HG03060 (cell line): ENCODE data around the gene NAPA.
"Not testable (repeated sequence)": the region's sequence is repeated elsewhere in the genome, so short reads cannot be mapped to it uniquely, and the experiment has no call there.

ENCODE experiments used
- ATAC-seq: cut with Tn5 transposase; IDR thresholded peaks from one replicate; pipeline ENCODE4 v1.9.1; 2021; ENCODE audit warnings: low read depth, moderate number of reproducible peaks; ENCODE audit not compliant: unreplicated experiment

NAPA gene

GRCh38 chr19:47487551-47488515, 27.0 kb downstream of the NAPA start:
- no peak for ATAC-seq

DNA sequence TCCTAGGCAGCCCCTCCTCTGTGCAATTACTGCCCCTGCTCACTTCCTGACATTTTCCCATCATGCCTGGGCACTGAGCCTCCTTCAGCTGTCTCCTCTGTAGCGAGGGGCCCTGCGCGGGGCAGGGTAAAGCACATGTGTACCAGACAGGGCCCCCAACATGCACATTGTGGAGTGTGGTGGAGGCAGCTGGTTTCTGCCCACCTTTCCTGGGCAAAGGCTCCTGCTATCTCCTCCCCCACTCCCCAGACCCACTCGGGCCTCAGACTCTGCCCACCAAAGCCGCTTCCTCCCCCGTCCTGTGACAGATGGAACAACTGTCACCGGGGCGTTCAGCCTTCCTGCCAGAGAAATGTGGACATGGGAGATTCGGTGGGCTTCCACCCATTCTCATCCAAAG, 28.0 kb downstream of the NAPA start:
- ATAC-seq = no peak

DNA sequence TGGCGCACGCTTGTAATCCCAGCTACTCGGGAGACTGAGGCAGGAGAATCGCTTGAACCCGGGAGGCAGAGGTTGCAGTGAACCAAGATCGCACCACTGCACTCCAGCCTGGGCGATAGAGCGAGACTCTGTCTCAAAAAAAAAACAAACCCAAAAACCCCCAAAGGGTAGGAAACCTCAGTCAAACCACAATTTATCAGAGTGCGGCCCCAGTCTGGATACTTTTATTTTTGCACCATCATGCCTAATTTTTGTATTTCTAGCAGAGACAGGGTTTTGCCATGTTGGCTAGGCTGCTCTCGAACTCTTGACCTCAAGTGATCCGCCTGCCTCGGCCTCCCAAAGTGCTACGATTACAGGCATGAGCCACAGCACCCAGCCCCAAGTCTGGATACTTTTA, 28.6 kb downstream of the NAPA start:
- not testable (repeated sequence) for ATAC-seq

DNA sequence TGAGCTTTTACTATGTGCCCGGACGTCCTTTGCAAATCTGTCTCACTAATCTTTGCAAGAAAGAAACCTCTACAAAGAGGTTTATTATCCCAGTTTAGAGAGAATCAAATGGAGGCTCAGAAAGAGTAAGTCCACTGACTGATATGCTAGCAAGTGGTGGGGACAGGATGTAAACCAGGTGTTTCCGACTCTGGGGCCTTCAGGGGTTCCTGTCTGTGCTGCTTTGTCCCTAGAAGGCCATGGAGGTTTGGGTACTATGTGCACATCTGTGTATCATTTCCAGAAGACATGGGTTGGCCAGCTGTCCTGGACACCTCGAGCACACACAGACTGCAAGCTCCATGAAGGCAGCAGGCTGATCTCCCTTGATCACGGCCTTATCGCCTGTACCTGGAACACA, 29.7 kb downstream of the NAPA start:
- no peak for ATAC-seq

DNA sequence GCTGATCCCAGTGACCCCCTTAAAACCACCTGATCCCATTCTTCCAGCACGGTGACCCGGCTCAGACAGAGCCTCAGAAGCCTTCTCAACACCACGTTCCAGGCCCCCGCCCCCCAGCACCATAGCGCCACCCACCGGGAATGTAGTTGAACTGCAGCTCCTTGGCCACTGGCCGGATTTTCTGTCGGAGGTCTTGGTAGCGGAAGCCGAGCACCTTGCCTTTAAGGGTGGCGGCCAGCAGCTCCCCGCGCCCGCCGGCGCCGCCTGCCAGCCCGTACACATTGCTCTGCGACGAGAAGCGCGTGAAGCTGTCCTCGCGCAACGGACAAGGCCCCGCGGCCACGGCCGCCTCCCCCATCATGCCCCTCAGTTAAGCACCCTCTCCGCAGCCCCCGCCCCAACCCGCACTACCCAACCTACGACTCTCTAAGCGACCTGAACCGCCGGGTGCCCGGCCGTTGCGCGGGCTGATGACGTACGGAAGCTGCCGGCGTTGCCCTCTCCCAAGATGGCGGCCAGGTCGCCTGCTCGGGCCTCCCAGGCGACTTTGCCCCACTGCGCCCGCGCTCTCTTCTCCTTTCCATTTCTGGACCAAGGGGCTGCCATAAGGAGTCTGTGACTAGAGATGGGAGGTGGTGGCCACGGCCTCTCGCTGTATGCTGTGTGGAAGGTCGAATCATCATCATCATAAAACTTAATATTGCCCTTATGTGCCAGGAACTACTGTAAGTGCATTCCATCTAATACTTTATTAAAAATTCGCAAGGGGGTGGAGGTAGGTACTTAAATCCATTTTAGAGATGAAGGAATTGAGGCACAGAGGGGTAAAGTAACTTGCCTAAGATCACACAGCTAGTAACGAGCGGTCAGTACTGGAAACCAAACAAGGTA, 30.8 kb downstream of the NAPA start, which contains the start of gene KPTN:
KPTN (minus strand) TSS at position 420 of the 891 bp plus-strand sequence; CDS start at position 361, 59 bp downstream.
- ATAC-seq = peak; percentile 59

- no peak for ATAC-seq
These were observed 31.7 kb downstream of the NAPA start for GRCh38 chr19:47483200-47483599.

- ATAC-seq = no peak
These were observed 33.3 kb downstream of the NAPA start for GRCh38 chr19:47481460-47482052.

DNA sequence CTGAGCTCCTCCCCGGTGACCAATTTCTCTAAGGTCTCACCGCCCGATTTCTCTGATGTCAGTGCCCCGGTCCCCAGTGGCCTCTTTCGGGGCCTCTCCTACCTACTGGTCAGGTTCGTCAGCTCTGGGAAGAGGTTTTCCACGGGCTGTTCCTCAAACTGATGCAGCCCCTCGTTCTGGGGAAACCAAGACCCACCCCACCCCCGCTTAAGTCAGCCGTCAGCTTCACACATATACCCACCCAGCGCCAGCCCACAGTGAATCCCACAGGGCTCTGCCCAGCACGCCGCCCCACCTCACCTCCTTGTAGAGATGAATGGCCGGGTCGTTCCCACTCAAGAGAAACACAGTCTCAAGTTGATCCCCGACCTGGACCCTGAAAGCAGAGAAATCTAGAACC, 34.2 kb downstream of the NAPA start:
- ATAC-seq = no peak

DNA sequence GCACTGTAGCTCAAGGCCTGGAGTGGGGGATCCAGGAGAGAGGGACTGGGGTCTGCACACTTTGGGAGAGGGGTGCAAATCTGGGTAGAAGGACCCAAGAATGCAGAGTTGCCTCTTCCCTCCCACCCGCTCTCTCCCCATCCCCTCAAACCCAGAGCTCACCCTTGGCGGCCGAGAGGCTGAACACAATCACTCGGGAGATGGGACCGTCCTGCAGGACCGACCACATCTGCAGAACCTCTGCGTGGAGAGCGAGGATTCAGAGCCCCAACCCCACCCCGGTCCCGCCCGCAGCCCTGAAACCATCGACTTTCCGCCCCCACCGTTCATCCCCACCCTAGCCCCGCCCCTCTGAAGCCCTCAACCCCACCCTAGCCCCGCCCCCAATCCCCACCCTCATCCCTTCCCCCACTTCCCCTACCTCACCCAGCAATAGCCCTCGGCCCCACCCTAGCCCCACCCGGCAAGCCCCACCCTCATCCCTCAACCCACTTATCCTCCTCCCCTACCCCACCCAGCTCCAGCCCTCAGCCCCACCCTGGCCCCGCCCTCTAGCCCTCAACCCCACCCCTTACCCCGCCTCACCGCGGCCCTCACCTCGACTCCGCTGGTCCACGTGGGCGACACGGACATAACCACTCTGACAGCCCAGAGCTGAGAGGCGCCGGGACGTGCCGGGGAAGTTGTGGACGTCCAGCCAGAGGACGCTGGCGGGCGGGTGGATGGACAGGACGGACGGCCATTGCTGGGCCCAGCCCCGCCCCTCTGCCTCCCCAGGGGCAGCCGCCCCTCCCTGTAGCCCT, 35.0 kb downstream of the NAPA start:
- no peak for ATAC-seq

- no peak for ATAC-seq
These were observed 38.4 kb downstream of the NAPA start for GRCh38 chr19:47476438-47476972.

DNA sequence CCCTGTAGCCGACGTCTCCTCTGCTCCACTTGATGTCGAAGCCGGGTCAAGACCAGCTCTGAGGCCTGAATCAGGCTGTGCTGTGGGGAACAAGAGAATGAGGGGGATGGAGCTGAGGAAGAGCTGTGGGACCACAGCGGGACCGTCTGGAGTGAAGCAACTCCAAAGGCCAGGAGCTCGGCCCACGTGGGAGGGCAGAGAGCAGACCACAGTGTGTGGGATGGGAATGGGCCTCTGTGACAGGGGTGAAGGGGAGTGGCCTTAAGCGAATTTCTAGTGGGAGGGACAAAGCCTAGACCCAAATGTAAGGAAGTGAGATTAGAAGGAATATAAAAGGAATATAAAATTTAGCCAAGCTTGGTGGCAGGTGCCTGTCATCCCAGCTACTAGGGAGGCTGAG, 39.4 kb downstream of the NAPA start:
- no peak for ATAC-seq

GRCh38 chr19:47473336-47473735, 41.5 kb downstream of the NAPA start:
- no peak for ATAC-seq

GRCh38 chr19:47471733-47472457, 43.0 kb downstream of the NAPA start, which contains the start of gene SLC8A2:
SLC8A2 (minus strand) TSS chr19:47471893; CDS start chr19:47466403, 5,490 bp downstream.
- ATAC-seq = no peak

DNA sequence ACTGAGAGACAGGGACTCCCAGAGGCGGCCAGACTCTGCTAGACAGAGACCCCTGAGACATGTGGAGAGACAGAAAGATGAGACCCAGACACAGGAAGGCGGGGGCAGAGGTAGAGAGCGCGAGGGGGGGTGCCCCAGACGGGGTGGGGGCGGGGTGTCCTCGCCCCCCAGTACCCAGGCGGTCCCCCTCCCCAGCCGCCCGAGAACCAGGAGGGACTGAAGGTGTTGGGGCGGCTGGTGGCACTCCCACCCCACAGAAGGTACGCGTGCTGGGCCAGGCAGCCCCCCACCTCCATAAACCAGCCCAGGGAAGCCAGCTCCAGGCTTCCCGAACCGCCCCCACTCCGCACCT, 43.5 kb downstream of the NAPA start:
- ATAC-seq = no peak

- ATAC-seq = no peak
These were observed 44.2 kb downstream of the NAPA start for GRCh38 chr19:47470447-47471195.

GRCh38 chr19:47469719-47470118, 45.1 kb downstream of the NAPA start:
- ATAC-seq = no peak

GRCh38 chr19:47469363-47469700, 45.5 kb downstream of the NAPA start:
- ATAC-seq = no peak

DNA sequence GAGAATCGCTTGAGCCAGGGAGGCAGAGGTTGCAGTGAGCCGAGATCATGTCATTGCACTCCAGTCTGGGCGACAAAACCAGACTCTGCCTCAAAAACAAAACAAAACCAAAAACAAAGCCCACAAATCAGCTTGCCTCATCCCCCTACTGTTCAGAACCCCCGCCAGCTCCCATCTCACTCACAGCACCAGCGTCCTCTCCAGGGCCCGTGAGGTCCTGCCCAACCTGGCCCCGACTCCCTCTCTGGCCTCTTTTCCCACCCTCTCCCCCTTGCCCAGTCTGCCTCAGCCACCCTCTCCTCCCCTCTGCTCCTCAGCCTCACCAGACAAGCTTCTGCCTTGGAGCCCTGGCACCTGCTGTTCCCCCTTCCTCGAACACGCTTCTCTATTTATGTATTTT, 46.9 kb downstream of the NAPA start:
- no peak for ATAC-seq
